Measurements from ENCODE around the gene TAF12.
"Not testable (repeated sequence)": the region's sequence is repeated elsewhere in the genome, so short reads cannot be mapped to it uniquely, and the experiment has no call there.

TAF12 gene

DNA sequence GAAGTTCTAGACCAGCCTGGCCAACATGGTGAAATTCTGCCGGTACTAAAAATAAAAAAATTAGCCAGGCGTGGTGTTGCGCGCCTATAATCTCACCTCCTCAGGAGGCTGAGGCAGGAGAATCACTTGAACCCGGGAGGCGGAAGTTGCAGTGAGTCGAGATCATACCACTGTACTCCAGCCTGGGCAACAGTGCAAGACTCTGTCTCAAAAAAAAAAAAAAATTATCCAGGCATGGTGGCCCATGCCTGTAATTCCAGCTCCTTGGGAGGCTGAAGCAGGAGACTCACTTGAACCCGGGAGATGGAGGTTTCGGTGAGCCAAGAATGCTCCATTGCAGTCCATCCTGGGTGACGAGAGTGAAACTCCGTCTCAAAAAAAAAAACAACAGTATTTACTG is 69.3 kb downstream of the TAF12 start:
- no peaks in the 10 kb centered on the region for H3K9me3 ChIP-seq (ENCODE audit: low read length)
- no peak overlapping the region for H3K27ac ChIP-seq (ENCODE audit: low read depth, low read length, poor library complexity, severe bottlenecking)
- no peak overlapping the region for H3K9ac ChIP-seq (ENCODE audit: low read length)
- H4K20me1 ChIP-seq (ENCODE audit: insufficient read depth, low read length) = no peaks in the 10 kb centered on the region
- H3K9me2 ChIP-seq (ENCODE audit: low read depth, low read length) = no peaks in the 10 kb centered on the region
- no peak overlapping the region for H3K4me2 ChIP-seq (ENCODE audit: low read length)
- H3K4me3 ChIP-seq (ENCODE audit: low read depth, low read length, poor library complexity, severe bottlenecking) = no peak overlapping the region
- no peaks in the 10 kb centered on the region for H3K4me1 ChIP-seq (ENCODE audit: insufficient read depth, low read length, severe bottlenecking)
- H2AFZ ChIP-seq (ENCODE audit: low read length) = no peak overlapping the region
- no peaks in the 10 kb centered on the region for H3K27me3 ChIP-seq (ENCODE audit: insufficient read depth, low read length)
- no peaks in the 10 kb centered on the region for H3K79me2 ChIP-seq (ENCODE audit: insufficient read depth, low read length)
- H3K36me3 ChIP-seq (ENCODE audit: insufficient read depth, low read length) = peaks cover 65% of the 10 kb centered on the region
- no peak for TF ChIP-seq EZH2 (IDR thresholded peaks at IDR 0.05; ENCODE audit: borderline replicate concordance, low read length)
- TF ChIP-seq, protein P1, sequence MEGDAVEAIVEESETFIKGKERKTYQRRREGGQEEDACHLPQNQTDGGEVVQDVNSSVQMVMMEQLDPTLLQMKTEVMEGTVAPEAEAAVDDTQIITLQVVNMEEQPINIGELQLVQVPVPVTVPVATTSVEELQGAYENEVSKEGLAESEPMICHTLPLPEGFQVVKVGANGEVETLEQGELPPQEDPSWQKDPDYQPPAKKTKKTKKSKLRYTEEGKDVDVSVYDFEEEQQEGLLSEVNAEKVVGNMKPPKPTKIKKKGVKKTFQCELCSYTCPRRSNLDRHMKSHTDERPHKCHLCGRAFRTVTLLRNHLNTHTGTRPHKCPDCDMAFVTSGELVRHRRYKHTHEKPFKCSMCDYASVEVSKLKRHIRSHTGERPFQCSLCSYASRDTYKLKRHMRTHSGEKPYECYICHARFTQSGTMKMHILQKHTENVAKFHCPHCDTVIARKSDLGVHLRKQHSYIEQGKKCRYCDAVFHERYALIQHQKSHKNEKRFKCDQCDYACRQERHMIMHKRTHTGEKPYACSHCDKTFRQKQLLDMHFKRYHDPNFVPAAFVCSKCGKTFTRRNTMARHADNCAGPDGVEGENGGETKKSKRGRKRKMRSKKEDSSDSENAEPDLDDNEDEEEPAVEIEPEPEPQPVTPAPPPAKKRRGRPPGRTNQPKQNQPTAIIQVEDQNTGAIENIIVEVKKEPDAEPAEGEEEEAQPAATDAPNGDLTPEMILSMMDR (IDR thresholded peaks at IDR 0.05; ENCODE audit: low read length) = no peak
- H3F3A ChIP-seq (ENCODE audit: insufficient read depth, low read length) = peaks cover 8% of the 10 kb centered on the region; the same call in 1 of the 2 replicates

DNA sequence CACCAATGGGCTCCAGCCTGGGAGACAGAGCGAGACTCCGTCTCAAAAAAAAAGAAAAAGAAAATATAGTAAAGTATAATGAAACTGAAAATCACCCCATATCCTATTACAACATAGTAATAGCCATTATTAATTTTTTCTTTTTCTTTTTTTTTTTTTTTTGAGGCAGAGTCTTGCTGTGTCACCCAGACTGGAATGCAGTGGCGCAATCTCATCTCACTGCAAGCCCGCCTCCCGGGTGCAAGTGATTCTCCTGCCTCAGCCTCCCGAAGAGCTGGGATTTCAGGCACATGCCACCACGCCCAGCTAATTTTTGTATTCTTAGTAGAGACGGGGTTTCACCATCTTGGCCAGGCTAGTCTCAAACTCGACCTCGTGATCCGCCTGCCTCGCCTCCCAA is 70.0 kb downstream of the TAF12 start:
- not testable (repeated sequence) for H3K9me3 ChIP-seq (ENCODE audit: low read length); H3K79me2 ChIP-seq (ENCODE audit: insufficient read depth, low read length); H2AFZ ChIP-seq (ENCODE audit: low read length); H3K9ac ChIP-seq (ENCODE audit: low read length); H3K9me2 ChIP-seq (ENCODE audit: low read depth, low read length); H4K20me1 ChIP-seq (ENCODE audit: insufficient read depth, low read length); H3K4me2 ChIP-seq (ENCODE audit: low read length); H3F3A ChIP-seq (ENCODE audit: insufficient read depth, low read length); H3K27ac ChIP-seq (ENCODE audit: low read depth, low read length, poor library complexity, severe bottlenecking); H3K4me1 ChIP-seq (ENCODE audit: insufficient read depth, low read length, severe bottlenecking); H3K27me3 ChIP-seq (ENCODE audit: insufficient read depth, low read length); H3K4me3 ChIP-seq (ENCODE audit: low read depth, low read length, poor library complexity, severe bottlenecking)
- H3K36me3 ChIP-seq (ENCODE audit: insufficient read depth, low read length) = peaks cover 65% of the 10 kb centered on the region

DNA sequence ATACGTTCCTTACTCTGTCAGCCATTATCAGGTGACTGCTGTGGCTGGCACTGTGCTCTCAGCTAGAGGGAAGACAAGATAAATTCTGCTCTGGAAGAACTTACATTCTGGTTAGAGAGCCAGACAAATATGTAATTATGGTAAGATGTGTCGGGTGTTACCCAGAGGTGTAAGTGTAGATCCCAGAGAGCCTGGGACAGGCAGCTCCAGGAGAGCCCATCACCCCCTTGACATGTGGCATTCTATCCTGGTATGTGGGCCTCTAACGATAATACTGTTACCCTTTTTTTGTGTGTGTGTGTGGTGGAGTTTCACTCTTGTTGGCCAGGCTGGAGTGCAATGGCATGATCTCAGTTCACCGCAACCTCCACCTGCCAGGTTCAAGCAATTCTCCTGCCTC is 71.0 kb downstream of the TAF12 start:
- Histone ChIP-seq H3K27ac (ENCODE audit: low read depth, low read length, poor library complexity, severe bottlenecking) (no peak overlapping the region), H3K36me3 (ENCODE audit: insufficient read depth, low read length) (peaks cover 65% of the 10 kb centered on the region), H3K9ac (ENCODE audit: low read length) (no peak overlapping the region)

DNA sequence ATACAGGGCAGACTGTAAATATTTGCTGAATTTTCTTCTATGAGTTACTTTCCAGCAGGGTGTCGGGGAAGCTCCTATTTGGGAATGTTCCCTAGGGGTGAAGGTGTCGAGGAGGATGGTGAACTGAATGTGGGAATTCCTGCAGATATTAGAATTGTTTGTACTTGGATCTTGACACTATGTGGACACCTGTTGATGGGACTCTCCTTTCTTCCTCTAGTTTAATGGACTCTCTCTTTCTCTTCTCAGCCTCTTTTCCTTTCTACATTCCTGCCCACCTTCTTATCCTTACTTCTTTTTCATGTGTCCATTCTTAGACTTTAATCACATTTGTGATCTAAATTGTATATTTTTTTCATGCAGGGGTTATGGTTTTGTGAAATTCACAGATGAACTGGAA is 75.9 kb downstream of the TAF12 start:
- Histone ChIP-seq H3K36me3 (ENCODE audit: insufficient read depth, low read length) (peaks cover 77% of the 10 kb centered on the region), H3K4me3 (ENCODE audit: low read depth, low read length, poor library complexity, severe bottlenecking) (no peak overlapping the region), H3F3A (ENCODE audit: insufficient read depth, low read length) (no peaks in the 10 kb centered on the region), H3K27ac (ENCODE audit: low read depth, low read length, poor library complexity, severe bottlenecking) (no peak overlapping the region), H3K4me1 (ENCODE audit: insufficient read depth, low read length, severe bottlenecking) (no peaks in the 10 kb centered on the region), H3K9me2 (ENCODE audit: low read depth, low read length) (no peaks in the 10 kb centered on the region), H3K79me2 (ENCODE audit: insufficient read depth, low read length) (no peaks in the 10 kb centered on the region), H2AFZ (ENCODE audit: low read length) (no peak overlapping the region), H3K4me2 (ENCODE audit: low read length) (no peak overlapping the region), H3K27me3 (ENCODE audit: insufficient read depth, low read length) (no peaks in the 10 kb centered on the region), H4K20me1 (ENCODE audit: insufficient read depth, low read length) (no peaks in the 10 kb centered on the region), H3K9ac (ENCODE audit: low read length) (no peak overlapping the region), H3K9me3 (ENCODE audit: low read length) (no peaks in the 10 kb centered on the region)
- TF ChIP-seq, protein P1 (IDR thresholded peaks at IDR 0.05; ENCODE audit: low read length) = no peak
- no peak for TF ChIP-seq EZH2 (IDR thresholded peaks at IDR 0.05; ENCODE audit: borderline replicate concordance, low read length)

More for the DNA sequence above, 71.0 kb downstream of the TAF12 start:
- Histone ChIP-seq H3K79me2 (ENCODE audit: insufficient read depth, low read length) (no peaks in the 10 kb centered on the region), H3K4me3 (ENCODE audit: low read depth, low read length, poor library complexity, severe bottlenecking) (no peak overlapping the region), H3K4me2 (ENCODE audit: low read length) (no peak overlapping the region), H2AFZ (ENCODE audit: low read length) (no peak overlapping the region), H3K9me2 (ENCODE audit: low read depth, low read length) (no peaks in the 10 kb centered on the region), H3K27me3 (ENCODE audit: insufficient read depth, low read length) (no peaks in the 10 kb centered on the region), H4K20me1 (ENCODE audit: insufficient read depth, low read length) (no peaks in the 10 kb centered on the region), H3F3A (ENCODE audit: insufficient read depth, low read length) (no peaks in the 10 kb centered on the region), H3K9me3 (ENCODE audit: low read length) (no peaks in the 10 kb centered on the region), H3K4me1 (ENCODE audit: insufficient read depth, low read length, severe bottlenecking) (no peaks in the 10 kb centered on the region)
- TF ChIP-seq EZH2 (IDR thresholded peaks at IDR 0.05; ENCODE audit: borderline replicate concordance, low read length) = no peak
- TF ChIP-seq, protein P1 (IDR thresholded peaks at IDR 0.05; ENCODE audit: low read length) = no peak
